ENCODE data around the gene CDH16. TPM values are rescaled to one million over a fixed set of nuclear protein-coding genes. Genes with fewer than 3 reads are reported as not detected.

The CDH16 gene
- total and polyA plus RNA-seq, 2 of the 13 experiments (the other 11 are each of a cell fraction or from before 2014, with no cell fraction given) = 2.7 to 3.9 TPM

DNA sequence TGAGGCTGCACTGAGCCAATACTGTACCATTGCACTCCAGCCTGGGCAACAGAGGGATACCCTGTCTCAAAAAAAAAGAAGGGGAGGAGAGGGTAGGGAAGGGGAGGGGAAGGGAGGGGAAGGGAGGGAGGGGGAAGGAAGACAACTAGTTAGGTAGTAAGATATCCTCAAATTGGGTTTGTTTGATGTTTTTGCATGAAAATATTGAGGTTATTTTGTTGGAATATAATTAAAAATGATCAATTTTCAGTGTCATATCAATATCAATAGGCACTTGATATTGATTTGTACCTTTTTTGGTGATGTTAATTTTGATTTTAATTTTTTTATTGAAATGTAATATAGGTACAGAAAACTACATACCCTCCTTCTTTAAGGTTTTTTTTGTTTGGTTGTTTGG lies 55.0 kb downstream of the CDH16 start:
- Histone ChIP-seq H3K4me2 (ENCODE audit: low read depth, low read length) (no peak overlapping the region), H3K36me3 (replicated peaks in 1 of 2; ENCODE audit: control insufficient read depth in 1 of 2, insufficient read depth in 2 of 2, low read length in 2 of 2) (no peaks in the 10 kb centered on the region), H3K27me3 (ENCODE audit: control insufficient read depth in 1 of 2, insufficient read depth in 2 of 2, low read length in 2 of 2) (no peaks in the 10 kb centered on the region; a peak in 1 of 5 replicates), H2AFZ (ENCODE audit: low read length) (no peak overlapping the region), H3K9ac (ENCODE audit: insufficient read depth, low read depth, low read length) (no peak overlapping the region), H3K9me3 (ENCODE audit: low read length) (no peaks in the 10 kb centered on the region), H3K4me1 (ENCODE audit: insufficient read depth, low read length) (no peaks in the 10 kb centered on the region; the same call in 1 of the 2 replicates), H4K20me1 (ENCODE audit: insufficient read depth, low read length) (no peaks in the 10 kb centered on the region), H3K4me3 (replicated peaks in 1 of 3; ENCODE audit: insufficient read depth in 1 of 3, low read depth in 2 of 3, low read length in 3 of 3) (no peak overlapping the region), H3K27ac (ENCODE audit: extremely low read length, insufficient read depth, low read length) (no peak overlapping the region), H3K79me2 (ENCODE audit: insufficient read depth, low read length) (no peaks in the 10 kb centered on the region)
- CTCF ChIA-PET (ENCODE audit: low intra/inter-chr PET ratio, low total read pairs) = interaction anchor here (1.4 kb wide), 1 partner anchor 33 kb away, joined by 3 read pairs; the partner anchor contains the start of gene NAE1
- in situ Hi-C loops (cut with HindIII; ENCODE audit: extremely low pct_ligation_motif_present, low pct_unique_long_range_greater_than_20kb) (loop anchor here (25.0 kb wide), 1 partner anchor 451 kb away; no protein-coding TSS in a partner anchor), intact Hi-C loops (cut with micrococcal nuclease; ENCODE audit: unreplicated experiment) (no loop called here)
- TF ChIP-seq ZMYM4 (CRISPR knock-in tag; IDR thresholded peaks at IDR 0.05) = no peak
- TF ChIP-seq ZNF615 (CRISPR knock-in tag; IDR thresholded peaks at IDR 0.05; ENCODE audit: borderline replicate concordance) = no peak
- TF ChIP-seq HNRNPK (IDR thresholded peaks at IDR 0.05; ENCODE audit: low read depth, low read length, poor library complexity, severe bottlenecking) = peak; percentile 91
- POLR2A ChIA-PET = interaction anchor here (0.6 kb wide), 1 partner anchor 158 kb away, joined by 4 read pairs; no protein-coding TSS in a partner anchor
- FAIRE-seq (no peak), ATAC-seq (no peak), DNase-seq (ENCODE audit: low spot score) (no peak)
- BruUV-seq (replicated peaks) = no TSS peak

DNA sequence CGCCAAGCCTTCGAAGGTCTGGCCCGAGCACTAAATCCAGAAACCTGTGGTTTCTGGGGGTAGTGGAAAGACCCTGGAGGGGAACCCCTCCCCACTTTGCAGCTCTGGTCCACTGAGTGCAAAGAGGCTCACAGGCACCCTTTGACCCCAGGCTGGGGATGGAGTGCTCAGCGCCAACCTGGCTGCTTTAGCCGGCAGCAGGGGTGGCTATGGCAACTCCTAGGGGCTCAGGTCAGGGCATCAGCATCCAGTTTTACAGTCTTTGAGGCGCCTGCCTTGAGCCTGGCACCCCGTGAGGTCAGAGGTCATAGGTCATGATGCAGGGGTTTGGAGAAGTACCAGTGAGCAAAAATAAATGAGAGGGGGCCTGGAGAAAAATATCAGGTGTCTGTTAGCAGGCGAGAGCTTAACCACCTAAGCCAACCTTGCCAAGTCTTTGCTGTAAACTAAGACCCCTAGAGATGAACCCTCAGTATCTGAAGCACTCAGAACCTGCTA lies 56.6 kb downstream of the CDH16 start:
- FAIRE-seq (no peak), DNase-seq (ENCODE audit: low spot score) (no peak), ATAC-seq (0 out of 3 replicates have a peak, but pooled peaks have one; percentile 21)
- ChIA-PET CTCF (ENCODE audit: low intra/inter-chr PET ratio, low total read pairs) (no interaction called here), POLR2A (no interaction called here)
- H3K4me2 ChIP-seq (ENCODE audit: low read depth, low read length) = no peak overlapping the region
- in situ Hi-C loops (cut with HindIII; ENCODE audit: extremely low pct_ligation_motif_present, low pct_unique_long_range_greater_than_20kb) = loop anchor here (25.0 kb wide), 1 partner anchor 450 kb away; no protein-coding TSS in a partner anchor
- no TSS peak for BruUV-seq (replicated peaks)
- intact Hi-C loops (cut with micrococcal nuclease; ENCODE audit: unreplicated experiment) = no loop called here
- H3K27ac ChIP-seq (ENCODE audit: extremely low read length, insufficient read depth, low read length) = no peak overlapping the region
- no peak overlapping the region for H3K4me3 ChIP-seq (replicated peaks in 1 of 3; ENCODE audit: insufficient read depth in 1 of 3, low read depth in 2 of 3, low read length in 3 of 3)
- H3K27me3 ChIP-seq (ENCODE audit: control insufficient read depth in 1 of 2, insufficient read depth in 2 of 2, low read length in 2 of 2) = no peaks in the 10 kb centered on the region; a peak in 1 of 5 replicates
- no peaks in the 10 kb centered on the region for H3K79me2 ChIP-seq (ENCODE audit: insufficient read depth, low read length)
- H3K9me3 ChIP-seq (ENCODE audit: low read length) = no peaks in the 10 kb centered on the region
- WGBS (ENCODE audit: low lambda C conversion rate) = 36% methylated on average over 8 of the region's 8 CpGs
- H3K4me1 ChIP-seq (ENCODE audit: insufficient read depth, low read length) = no peaks in the 10 kb centered on the region
- TF ChIP-seq MIER2 (CRISPR knock-in tag; IDR thresholded peaks at IDR 0.05) (no peak), NR2F6 (IDR thresholded peaks at IDR 0.05) (0 out of 2 replicates have a peak, but pooled peaks have one; percentile 10), NR2F6 (CRISPR knock-in tag; IDR thresholded peaks at IDR 0.05) (no peak)
- no peaks in the 10 kb centered on the region for H4K20me1 ChIP-seq (ENCODE audit: insufficient read depth, low read length)
- H3K36me3 ChIP-seq (replicated peaks in 1 of 2; ENCODE audit: control insufficient read depth in 1 of 2, insufficient read depth in 2 of 2, low read length in 2 of 2) = no peaks in the 10 kb centered on the region
- no peak overlapping the region for H2AFZ ChIP-seq (ENCODE audit: low read length)
- H3K9ac ChIP-seq (ENCODE audit: insufficient read depth, low read depth, low read length) = no peak overlapping the region

Measured in HepG2 (cell line).